GM19238 (cell line): ENCODE results near the gene SPATA31C1.
"Not testable (repeated sequence)": the region's sequence is repeated elsewhere in the genome, so short reads cannot be mapped to it uniquely, and the experiment has no call there.

Source experiments
- DNase-seq: peaks from one replicate; pipeline ENCODE4 v3.0.0; 2011; ENCODE audit warnings: low spot score; ENCODE audit not compliant: insufficient read length

SPATA31C1 gene

GRCh38 chr9:87937918-87938317 is 20.2 kb downstream of the SPATA31C1 start:
- not testable (repeated sequence) for DNase-seq

DNA sequence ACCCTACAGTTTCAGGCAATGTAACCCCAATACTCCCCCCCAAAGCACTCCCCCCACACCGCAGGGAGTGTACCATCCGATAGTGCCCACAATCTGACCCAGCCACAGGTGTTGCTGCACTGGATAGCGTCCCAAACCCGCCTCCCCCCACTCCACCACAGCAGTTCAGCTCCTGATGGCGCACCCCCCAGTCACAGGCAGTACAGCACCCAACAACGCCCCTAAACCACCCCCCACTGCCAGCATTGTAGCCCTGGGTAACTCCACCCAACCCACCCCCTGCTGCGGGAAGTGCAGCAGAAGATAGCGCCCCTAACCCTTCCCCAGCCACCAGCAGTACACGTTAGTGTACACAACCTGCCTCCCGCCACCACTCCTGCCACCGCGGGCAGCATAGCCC is 20.6 kb downstream of the SPATA31C1 start:
- DNase-seq = not testable (repeated sequence)

DNA sequence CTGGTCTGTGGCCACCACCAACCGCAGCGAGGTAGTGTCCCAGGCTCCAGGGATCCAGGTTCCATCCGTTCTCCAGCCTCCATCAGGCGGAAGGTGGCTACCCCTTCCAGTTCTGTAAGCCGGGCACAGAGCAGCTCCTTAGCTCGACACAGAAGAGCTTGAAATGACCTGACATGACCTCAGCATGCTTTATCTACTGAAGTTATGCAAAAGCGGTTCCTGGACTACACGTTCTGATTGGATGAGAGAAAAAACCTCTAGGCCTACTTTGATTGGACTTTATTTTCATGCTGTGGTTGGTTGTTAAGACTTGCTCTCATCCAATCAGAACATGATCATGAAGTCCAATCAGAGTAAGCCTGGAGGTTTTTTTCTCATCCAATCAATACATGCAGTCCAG is 21.3 kb downstream of the SPATA31C1 start:
- not testable (repeated sequence) for DNase-seq

DNA sequence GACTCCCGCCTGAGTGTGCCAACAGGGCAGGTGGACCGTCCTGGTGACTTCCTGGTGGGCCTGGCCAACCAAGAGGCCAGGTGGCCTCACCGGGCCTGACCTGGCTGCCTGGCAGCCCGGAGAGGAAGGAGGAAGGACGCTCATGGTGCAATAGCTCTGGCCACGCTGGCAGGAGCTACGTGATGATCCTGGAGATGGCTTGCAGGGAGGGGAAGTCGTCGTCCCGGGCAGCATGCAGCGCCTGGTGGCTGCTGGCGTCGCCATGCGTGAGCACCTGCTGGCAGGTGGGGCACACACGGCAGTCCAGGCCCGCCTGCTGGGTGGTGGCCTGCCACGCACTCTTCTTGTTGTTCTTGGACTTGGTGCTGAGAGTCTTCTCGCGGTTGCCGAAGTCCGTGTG is 26.3 kb downstream of the SPATA31C1 start:
- DNase-seq = no peak

- DNase-seq = no peak
Observed at GRCh38 chr9:87944682-87945081, 26.9 kb downstream of the SPATA31C1 start.

DNA sequence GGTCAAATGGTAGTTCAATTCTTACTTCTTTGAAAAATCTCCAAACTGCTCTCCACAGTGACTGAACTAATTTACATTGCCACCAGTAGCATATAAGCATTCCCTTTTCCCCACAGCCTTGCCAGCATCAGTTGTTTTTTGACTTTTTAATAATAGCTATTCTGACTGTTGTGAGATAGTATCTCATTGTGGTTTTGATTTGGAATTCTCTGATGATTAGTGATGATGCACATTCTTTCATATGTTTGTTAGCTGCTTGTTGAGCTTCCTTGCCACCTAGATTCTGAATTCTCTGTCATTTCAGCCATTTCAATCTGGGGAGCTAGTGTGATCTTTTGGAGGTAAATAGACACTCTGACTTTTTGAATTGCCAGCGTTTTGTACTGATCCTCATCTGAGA is 32.5 kb downstream of the SPATA31C1 start:
- no peak for DNase-seq

DNA sequence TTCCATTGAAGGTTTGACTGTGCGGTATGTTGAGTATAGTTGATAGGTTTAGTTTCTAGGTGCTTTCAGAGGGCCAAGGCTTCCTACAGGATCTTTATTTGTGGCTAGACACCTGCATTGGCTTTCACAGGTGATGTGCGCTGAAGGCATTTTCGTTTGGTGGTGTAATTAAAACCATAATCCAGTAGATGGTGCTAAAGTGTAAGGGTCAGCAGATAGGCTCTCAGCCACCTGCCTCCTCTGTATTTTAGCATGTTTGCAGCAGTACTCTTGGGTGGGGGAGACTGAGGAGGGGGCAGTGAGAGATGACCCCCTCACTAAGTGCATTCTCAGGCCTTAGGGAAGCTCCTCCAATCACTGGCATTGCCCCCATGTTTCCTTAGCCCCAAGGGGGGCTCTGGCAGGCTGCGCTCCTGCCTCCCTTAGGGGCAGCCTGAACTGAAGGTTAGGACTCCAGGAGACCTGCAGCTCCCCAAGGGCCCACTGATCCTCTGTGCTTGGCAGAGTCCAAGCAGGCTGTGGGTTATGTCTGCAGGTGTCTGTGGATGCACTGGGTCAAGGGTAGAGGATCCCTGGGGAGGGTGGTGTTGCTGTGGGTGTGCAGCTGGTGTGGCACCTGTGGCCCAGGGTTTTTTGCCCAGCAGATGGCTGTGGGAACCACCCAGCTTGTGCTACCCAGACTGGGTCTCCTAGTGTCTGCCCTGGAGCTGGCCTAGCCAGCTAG is 33.2 kb downstream of the SPATA31C1 start:
- no peak for DNase-seq

DNA sequence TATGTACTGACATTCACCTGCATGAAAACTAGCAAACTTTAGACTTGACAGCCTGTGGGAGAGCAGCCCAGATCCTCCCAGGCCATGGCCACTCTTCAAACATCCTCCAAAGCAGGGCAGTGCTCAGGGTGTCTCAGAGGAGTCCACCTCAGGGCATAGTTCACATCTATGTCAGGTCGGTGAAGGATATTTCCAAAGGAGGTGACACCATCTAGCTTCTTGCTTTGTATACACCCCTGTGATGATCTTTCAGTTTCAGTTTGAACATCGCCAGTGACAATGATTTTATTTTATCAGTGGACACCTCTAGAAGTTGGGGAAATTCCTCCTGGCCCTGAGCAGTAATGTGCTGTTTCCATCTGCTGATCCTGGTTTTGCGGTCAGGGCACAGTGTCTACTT is 36.5 kb downstream of the SPATA31C1 start:
- DNase-seq = no peak

GRCh38 chr9:87957839-87958238 is 40.1 kb downstream of the SPATA31C1 start:
- DNase-seq = no peak

GRCh38 chr9:87958591-87958990 is 40.8 kb downstream of the SPATA31C1 start:
- no peak for DNase-seq

DNA sequence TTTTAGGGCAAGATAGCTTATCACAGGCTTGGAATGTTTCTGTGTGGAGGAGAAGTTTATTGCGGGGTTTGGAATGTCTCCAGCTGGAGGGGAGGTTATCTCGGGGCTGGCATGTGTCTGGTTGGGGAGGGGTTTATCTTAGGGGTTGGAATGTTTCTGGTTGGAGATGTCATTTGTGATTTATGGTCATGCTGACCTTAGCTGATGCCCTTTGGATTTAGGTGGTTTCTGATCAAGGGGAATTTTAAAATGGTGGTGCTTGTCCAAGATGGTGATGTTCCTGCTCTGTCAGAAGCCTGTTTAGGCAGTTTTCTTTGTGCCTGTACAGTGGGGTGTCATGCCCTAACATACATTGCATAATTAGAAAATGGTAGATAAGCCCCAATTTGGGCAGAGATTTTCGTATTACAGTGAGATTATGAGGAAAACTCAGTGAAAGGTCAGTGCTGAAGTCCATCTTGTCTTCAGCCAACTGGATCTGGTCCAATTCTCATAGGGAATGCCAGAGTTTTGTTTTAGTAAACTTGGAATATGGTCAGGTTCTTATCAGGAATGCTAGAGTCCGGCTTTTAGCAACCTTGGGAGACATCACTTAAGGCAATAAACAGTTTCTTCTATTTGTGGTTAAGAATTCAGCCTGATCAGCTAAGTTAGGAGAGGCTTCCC is 42.3 kb downstream of the SPATA31C1 start:
- DNase-seq = no peak

DNA sequence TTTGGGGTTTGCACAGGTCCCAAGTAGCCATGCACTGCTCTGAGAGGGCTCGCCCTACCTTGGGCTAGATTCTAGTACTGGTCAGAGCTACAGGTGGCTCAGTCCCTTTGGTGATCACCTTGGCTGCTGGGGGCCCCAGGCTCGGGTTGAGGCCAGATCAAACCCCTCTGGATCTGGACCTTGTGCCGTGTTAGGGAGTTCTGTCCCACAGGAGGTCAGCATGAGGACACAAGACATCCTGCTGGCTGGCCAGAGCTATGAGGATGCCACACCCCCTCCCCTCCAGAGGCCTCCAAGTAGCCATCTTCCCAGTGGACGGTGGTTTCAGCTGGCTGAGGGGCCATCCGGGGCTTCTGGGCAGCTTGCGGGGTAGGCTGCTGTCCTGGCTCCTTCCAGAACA is 46.0 kb downstream of the SPATA31C1 start:
- no peak for DNase-seq

DNA sequence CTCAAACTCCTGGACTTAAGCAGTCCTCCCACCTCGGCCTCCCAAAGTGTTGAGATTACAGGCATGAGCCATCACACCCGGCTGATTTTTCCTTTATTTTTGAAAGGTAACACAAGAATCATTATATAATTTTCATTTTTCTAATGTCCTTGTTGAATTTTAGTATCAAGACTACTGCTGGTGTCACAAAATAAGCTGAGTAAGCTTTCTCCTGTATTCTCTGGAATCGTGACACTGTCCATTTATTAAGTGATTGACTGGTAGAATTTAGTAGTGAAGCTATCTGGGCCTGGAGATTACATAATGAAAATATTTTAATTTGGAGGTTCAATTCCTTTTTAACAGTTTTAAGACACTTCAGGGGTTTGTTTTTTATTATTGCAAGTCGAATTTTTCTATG is 47.1 kb downstream of the SPATA31C1 start:
- DNase-seq = no peak

DNA sequence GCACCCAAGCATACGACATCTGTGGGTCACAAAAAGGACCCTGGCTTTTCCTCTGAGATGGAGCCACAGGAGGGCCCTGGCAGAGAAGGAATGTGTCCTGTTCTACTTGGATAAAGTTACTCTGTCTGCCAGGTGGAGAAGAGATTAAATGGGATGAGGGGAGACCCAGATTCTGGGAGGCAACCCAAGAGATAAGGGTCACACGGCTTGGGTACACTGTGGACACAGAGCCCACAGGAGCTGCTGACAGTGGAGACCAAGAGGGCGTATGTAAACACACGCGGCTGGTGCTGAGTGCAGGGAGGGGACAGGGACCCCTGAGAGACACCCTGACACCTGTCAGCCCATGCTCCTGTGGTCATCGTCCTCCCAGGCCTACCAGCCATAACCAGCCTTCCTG is 50.4 kb downstream of the SPATA31C1 start:
- DNase-seq = no peak

DNA sequence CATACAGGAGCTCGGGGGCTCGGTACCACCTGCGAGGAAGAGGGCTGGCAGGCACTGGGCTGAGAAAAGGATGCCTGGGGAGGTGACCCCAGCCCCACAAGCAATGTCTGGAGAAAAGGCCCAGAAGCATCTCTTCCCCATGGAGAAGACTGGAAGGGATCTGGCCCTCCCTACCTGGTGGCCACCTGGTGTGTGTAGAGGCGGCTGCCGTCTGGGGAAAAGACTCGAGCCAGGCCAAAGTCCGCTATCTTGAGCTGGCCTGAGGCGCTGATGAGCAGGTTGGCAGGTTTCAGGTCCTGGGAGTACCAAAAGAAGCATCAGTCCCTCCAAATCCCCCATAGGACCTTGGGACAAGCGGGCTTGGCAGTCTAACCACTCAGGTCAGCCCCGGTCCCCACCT is 52.8 kb downstream of the SPATA31C1 start:
- DNase-seq = no peak

- DNase-seq = no peak
Observed at GRCh38 chr9:87973122-87973521, 55.4 kb downstream of the SPATA31C1 start.
